GM20000 (cell line): Measurements from ENCODE around the gene SORBS1.

Source experiments
- DNase-seq: peaks from one replicate; pipeline ENCODE4 v3.0.0; 2012; ENCODE audit warnings: low spot score
- CTCF ChIP-seq: IDR thresholded peaks from 2 replicates; pipeline ENCODE4 v1.5.1; 2012; ENCODE audit warnings: mild to moderate bottlenecking, control low read depth; ENCODE audit errors: extremely low read depth, missing control alignments

SORBS1 gene

GRCh38 chr10:95443636-95444035 is 117.5 kb downstream of the SORBS1 start:
- DNase-seq = no peak
- TF ChIP-seq CTCF = no peak

DNA sequence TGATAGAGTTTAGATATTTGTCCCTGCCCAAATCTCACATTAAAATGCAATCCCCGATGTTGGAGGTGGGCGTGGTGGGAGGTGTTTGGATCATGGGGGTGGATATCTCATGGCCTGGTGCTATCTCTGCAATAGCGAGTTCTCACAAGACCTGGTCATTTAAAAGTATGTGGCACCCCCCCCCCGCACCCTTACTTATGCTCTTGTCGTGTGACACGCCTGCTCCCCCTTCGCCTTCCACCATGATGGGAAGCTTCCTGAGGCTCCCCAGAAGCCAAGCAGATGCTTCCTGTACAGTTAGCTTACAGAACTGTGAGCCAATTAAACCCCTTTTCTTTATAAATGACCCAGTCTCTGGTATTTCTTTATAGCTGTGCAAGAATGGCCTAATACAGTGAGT is 118.8 kb downstream of the SORBS1 start:
- no peak for TF ChIP-seq CTCF
- no peak for DNase-seq

DNA sequence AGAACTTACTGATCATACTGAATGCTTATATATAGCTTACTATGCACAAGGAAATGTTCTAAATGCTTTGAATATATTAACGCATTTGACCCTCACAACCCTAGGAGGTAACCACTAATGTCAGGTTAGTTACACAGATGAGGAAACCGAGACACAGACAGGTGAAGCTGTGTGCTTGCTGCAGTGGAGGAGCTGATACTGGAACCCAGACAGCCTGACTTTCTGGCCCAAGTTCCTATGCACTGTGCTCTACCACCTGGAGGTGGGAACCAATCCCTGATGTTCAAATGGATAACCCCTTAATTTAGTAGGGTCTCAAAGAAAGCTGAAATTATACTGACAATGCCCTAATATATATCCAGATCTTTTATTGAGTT is 119.6 kb downstream of the SORBS1 start:
- TF ChIP-seq CTCF = no peak
- no peak for DNase-seq

DNA sequence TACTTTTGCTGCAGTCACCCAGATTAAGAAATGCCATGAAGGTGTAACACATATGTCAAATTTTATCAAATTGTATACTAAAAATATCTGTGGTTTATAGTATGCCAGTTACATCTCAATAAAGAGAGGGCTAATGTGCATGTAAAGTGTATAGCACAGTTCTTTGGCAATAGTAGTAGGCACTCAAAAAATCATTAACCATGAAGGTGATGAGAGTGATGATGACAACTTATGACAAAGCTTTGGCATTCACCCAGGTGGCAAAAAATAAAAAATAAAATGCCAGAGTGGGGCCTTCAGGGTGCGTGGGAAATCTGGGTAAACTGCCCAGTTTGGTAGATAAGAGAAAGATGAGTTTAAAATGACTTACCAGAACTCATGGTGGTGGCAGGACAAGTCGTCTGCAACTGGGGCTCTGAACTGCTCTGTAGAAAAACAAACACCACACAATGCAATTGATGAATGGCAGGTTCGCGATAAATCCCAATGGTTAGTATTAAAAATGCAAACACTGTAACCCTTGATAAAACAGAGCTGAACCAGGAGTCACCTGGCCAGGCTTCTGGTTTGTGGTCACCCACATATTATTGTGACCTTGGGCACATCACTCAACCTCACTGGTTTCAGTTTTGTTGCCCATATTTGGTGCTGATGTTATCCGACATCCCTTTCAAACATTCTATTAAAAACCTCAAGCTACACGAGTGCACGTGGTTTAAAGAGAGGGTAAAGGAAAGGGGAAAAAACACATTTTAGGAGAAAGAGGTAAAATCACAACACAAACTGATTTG is 120.2 kb downstream of the SORBS1 start:
- no peak for TF ChIP-seq CTCF
- no peak for DNase-seq

GRCh38 chr10:95440038-95440725 is 121.0 kb downstream of the SORBS1 start:
- no peak for TF ChIP-seq CTCF
- DNase-seq = no peak

DNA sequence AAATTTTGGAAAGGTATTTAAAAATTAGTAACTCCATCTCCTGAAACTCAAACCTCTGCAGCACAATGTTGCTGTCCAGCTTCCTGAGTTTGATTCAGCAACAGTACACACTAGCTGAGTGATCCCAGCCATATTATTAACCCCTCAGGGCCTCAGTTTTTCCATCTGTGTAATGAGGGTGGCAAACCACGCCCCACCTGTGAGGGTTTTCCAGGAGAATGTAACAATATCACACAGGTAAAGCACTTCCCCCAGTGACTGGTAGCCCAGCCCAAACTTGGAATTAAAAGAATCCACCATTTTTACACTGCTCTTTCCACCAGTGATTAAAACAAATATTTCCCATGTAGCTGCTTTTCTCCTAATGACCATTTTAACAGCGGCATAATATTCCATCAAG is 122.4 kb downstream of the SORBS1 start:
- no peak for TF ChIP-seq CTCF
- no peak for DNase-seq

GRCh38 chr10:95437669-95438068 is 123.5 kb downstream of the SORBS1 start:
- DNase-seq = no peak
- no peak for TF ChIP-seq CTCF
